ENCODE results near the gene PPP1R37.

Gene PPP1R37

DNA sequence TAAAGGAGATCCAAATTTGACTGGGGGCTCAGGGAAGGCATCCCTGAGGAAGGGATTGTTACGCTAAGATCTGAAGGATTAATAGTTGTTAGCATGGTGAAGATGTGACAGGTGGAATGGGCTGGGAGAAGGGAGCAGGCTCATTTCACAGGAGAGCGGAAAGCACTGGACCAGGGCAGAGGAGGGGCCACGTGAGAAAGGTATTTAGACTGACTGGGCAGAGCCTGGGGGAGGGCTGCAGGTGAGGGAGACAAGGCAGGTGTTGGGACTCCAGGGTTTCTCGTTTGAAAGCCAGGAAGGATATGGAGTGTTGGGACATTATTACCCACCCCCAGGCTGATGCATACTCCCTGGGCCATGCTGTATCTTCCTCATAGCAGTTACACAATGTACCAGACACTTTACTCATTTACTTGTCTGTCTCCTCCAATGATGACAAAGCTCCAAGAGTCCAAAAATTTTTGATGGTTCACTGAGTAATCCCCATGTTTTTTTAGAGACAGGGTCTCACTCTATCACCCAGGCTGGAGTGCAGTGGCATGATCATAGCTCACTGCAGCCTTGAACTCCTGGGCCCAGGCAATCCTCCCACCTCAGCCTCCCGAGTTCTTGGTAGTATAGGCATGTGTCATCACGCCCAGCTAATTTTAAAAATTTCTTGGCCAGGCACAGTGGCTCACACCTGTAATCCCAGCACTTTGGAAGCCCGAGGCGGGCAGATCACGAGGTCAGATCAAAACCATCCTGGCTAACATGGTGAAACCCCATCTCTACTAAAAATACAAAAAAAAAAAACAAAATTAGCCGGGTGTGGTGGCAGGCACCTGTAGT lies 82.8 kb downstream of the PPP1R37 start:
- no peak for DNase-seq

DNA sequence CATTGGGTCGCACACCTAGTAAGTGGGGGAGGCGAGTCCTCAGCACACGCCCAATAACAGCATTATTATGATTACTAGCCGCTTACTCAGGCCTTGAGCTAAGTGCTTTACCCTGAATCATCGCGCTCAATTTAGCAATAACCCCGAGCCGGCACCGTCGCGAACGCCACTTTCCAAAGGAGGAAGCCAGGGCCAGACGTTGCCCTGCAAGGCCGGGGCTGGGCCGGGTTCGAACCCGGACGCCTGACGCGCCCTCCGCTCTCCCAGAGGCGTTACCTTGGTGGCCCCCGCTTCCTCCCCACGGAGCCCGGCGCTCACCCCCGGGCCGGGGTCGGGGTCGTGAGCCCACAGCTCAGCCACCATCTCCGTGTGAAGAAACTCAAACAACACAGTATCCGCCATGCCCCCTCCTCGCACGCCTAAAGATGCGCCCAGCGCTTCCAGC lies 84.9 kb downstream of the PPP1R37 start, which contains the start of gene TRAPPC6A:
TRAPPC6A (minus strand) TSS at position 421 of the 445 bp plus-strand sequence; CDS start at position 402, 19 bp downstream.
- no peak for DNase-seq

GRCh38 chr19:45178262-45179071 lies 85.5 kb downstream of the PPP1R37 start, which contains the start of gene BLOC1S3:
Gene BLOC1S3 (plus strand): TSS chr19:45178784. CDS start chr19:45179297, 513 bp downstream.
- DNase-seq: peak; percentile 100

GRCh38 chr19:45179072-45179891 lies 86.3 kb downstream of the PPP1R37 start:
- peak; percentile 28 for DNase-seq

GRCh38 chr19:45179892-45180370 lies 87.0 kb downstream of the PPP1R37 start:
- DNase-seq: no peak

- no peak for DNase-seq
Measured at GRCh38 chr19:45180936-45181335, 88.0 kb downstream of the PPP1R37 start.

DNA sequence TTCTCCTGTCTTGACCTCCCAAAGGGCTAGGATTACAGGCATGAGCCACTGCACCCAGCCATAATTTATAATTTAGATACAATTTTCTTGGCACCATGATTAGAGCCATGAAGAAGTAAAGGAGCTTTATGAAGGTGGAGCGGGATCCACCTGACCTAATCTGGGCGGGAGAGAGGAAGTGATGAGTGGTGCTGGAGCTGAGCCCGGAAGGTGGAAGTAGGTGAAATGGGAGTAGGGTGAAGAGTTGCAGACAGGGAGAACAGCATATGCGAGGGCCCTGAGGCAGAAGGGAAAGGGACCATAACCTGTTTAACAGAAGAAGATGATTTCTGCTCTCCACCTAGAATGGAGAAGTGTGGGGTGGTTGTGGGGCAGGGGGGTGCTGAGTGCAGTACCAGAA lies 89.8 kb downstream of the PPP1R37 start:
- no peak for DNase-seq

- no peak for DNase-seq
Measured at GRCh38 chr19:45184115-45184514, 91.1 kb downstream of the PPP1R37 start.

GRCh38 chr19:45186509-45187334 lies 93.7 kb downstream of the PPP1R37 start:
- no peak for DNase-seq

GRCh38 chr19:45187421-45188100 lies 94.6 kb downstream of the PPP1R37 start:
- no peak for DNase-seq

DNA sequence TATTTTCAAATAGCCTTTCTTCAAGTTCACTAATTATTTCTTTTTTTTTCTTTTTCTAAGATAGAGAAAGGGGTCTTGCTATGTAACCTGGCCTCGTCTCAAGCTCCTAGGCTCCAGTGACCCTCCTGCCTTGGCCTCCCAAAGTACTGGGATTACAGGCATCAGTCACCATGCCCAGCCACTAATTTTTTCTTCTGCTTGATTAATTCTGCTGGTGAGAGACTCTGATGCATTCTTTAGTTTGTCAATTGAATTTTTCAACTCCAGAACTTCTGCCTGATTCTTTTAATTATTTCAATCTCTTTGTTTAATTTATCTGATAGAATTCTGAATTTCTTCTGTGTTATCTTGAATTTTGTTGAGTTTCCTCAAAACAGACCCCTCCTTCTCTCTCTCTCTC lies 97.0 kb downstream of the PPP1R37 start:
- no peak for DNase-seq

DNA sequence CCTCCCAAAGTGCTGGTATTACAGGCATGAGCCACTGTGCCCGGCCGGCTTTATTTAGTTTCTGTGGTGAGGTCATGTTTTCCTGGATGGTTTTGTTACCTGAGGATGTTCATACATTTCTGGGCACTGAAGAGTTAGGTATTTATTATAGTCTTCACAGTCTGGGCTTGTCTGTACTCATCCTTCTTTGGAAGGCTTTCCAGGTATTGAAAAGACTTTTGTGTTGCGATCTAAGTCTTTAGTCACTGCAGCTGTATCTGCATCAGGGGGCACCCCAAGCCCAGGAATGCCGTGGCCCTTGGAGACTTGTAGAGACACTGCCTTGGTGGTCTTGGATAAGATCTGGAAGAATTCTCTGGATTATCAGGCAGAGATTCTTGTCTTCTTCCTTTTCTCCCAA lies 98.4 kb downstream of the PPP1R37 start:
- no peak for DNase-seq

DNA sequence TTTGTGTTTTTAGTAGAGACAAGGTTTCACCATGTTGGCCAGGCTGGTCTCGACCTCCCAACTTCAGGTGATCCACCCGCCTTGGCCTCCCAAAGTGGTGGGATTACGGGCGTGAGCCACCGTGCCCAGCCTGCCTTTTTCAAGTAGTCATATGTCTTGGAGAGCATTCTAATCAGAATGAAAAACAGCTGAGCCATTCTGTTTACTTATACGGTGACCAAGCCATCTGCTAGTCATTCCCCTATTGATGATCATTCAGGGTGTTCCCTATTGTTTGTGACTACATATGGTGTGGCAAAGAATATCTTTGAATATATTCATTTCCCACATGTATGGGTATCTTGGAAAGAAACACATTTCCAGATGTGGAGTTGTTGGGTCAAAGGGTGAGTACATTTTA lies 102.8 kb downstream of the PPP1R37 start:
- no peak for DNase-seq
